ENCODE measurements around the gene GABPA. TPM values are rescaled to one million over a fixed set of nuclear protein-coding genes. Genes with fewer than 3 reads are reported as not detected.

Gene GABPA
- total RNA-seq, 2 experiments from 2014 or later = 23.5 to 23.6 TPM

DNA sequence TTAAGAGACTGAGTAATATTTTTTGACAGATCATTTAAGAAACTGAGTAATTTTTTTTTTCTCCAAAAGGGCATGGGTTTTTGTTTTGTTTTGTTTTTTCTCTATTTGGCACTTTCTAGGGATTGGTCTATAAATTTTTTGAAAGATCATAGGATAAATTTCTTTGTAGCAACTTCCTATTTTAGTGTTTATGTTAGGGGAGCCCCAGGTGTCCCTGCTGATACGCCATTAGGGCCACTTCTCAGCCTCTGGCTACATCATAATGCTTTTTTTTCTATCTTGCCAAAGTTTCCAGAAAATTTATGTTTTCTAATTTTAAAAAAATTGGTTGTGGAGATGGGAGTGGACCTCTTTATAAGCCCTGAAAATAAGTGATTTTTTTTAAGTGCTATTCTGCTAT, 2.6 kb downstream of the GABPA start:
- H3K4me1 ChIP-seq (ENCODE audit: insufficient read depth, low read length) = peaks cover 35% of the 10 kb centered on the region
- H3K27ac Mint-ChIP-seq = no peak overlapping the region
- peaks cover 11% of the 10 kb centered on the region for H3K36me3 ChIP-seq (ENCODE audit: insufficient read depth, low read length)
- no peak overlapping the region for H3K27ac ChIP-seq (ENCODE audit: low read depth in 1 of 2, low read length in 2 of 2)
- no peak for DNase-seq
- intact Hi-C loops (cut with DNase I, micrococcal nuclease) = loop anchor here in 1 of 2 experiments (10.0 kb wide), 2 partner anchors 173 to 283 kb away; no protein-coding TSS in a partner anchor
- peaks cover 71% of the 10 kb centered on the region for H3K4me1 Mint-ChIP-seq (ENCODE audit: low read depth)
- peaks cover 38% of the 10 kb centered on the region for H3K36me3 Mint-ChIP-seq (ENCODE audit: low read depth)
- ATAC-seq (ENCODE audit: poor library complexity) = no peak
- H3K27me3 ChIP-seq (ENCODE audit: control insufficient read depth in 1 of 2, insufficient read depth in 2 of 2, low read length in 2 of 2) = no peaks in the 10 kb centered on the region
- TF ChIP-seq, protein P1, sequence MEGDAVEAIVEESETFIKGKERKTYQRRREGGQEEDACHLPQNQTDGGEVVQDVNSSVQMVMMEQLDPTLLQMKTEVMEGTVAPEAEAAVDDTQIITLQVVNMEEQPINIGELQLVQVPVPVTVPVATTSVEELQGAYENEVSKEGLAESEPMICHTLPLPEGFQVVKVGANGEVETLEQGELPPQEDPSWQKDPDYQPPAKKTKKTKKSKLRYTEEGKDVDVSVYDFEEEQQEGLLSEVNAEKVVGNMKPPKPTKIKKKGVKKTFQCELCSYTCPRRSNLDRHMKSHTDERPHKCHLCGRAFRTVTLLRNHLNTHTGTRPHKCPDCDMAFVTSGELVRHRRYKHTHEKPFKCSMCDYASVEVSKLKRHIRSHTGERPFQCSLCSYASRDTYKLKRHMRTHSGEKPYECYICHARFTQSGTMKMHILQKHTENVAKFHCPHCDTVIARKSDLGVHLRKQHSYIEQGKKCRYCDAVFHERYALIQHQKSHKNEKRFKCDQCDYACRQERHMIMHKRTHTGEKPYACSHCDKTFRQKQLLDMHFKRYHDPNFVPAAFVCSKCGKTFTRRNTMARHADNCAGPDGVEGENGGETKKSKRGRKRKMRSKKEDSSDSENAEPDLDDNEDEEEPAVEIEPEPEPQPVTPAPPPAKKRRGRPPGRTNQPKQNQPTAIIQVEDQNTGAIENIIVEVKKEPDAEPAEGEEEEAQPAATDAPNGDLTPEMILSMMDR (IDR thresholded peaks at IDR 0.05) = no peak
- H3K4me3 ChIP-seq (ENCODE audit: low read length) = no peak overlapping the region
- no peaks in the 10 kb centered on the region for H3K9me3 ChIP-seq (ENCODE audit: control insufficient read depth in 1 of 2, insufficient read depth in 1 of 2, low read length in 2 of 2)
- POLR2A ChIA-PET = no interaction called here
- H3K27me3 Mint-ChIP-seq = no peaks in the 10 kb centered on the region
- H3K4me3 Mint-ChIP-seq = peak overlapping the region; percentile 65
- CTCF ChIA-PET = no interaction called here
- H3K9me3 Mint-ChIP-seq = no peaks in the 10 kb centered on the region

DNA sequence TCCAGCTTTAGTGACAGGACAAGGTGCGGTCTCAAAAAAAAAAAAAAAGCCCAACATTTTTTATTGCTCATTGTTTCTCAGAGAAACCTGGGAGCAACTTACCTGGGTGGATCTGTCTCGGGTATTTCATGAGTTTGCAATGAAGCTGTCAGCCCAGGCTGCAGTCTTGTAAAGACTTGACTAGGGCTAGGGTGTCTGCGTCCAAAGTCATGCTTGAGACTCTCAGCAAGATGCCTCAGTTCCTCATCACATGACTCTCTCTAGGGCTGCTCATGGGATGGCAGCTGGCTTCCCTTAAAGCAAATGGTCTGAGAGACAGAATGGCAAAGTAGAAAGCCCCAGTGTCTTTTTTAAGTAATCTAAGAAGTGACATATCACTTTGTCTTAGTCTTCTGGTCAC, 8.1 kb downstream of the GABPA start:
- ChIA-PET CTCF (no interaction called here), POLR2A (interaction anchor here (1.0 to 1.2 kb wide), 2 partner anchors 8 to 48 kb away, joined by 3 read pairs; partner anchors contain the start of genes ATP5PF and GABPA)
- Histone ChIP-seq H3K27ac (ENCODE audit: low read depth in 1 of 2, low read length in 2 of 2) (no peak overlapping the region), H3K36me3 (ENCODE audit: insufficient read depth, low read length) (peaks cover 31% of the 10 kb centered on the region), H3K9me3 (ENCODE audit: control insufficient read depth in 1 of 2, insufficient read depth in 1 of 2, low read length in 2 of 2) (no peaks in the 10 kb centered on the region), H3K27me3 (ENCODE audit: control insufficient read depth in 1 of 2, insufficient read depth in 2 of 2, low read length in 2 of 2) (no peaks in the 10 kb centered on the region), H3K4me3 (ENCODE audit: low read length) (no peak overlapping the region), H3K4me1 (ENCODE audit: insufficient read depth, low read length) (peaks cover 10% of the 10 kb centered on the region)
- no peak for ATAC-seq (ENCODE audit: poor library complexity)
- H3K4me1 Mint-ChIP-seq (ENCODE audit: low read depth) = peaks cover 35% of the 10 kb centered on the region
- peaks cover 54% of the 10 kb centered on the region for H3K36me3 Mint-ChIP-seq (ENCODE audit: low read depth)
- intact Hi-C loops (cut with DNase I, micrococcal nuclease) = no loop called here
- no peak for DNase-seq
- H3K27ac Mint-ChIP-seq = no peak overlapping the region
- no peak overlapping the region for H3K4me3 Mint-ChIP-seq
- TF ChIP-seq, protein P1 (IDR thresholded peaks at IDR 0.05) = no peak
- H3K9me3 Mint-ChIP-seq = no peaks in the 10 kb centered on the region
- H3K27me3 Mint-ChIP-seq = no peaks in the 10 kb centered on the region

DNA sequence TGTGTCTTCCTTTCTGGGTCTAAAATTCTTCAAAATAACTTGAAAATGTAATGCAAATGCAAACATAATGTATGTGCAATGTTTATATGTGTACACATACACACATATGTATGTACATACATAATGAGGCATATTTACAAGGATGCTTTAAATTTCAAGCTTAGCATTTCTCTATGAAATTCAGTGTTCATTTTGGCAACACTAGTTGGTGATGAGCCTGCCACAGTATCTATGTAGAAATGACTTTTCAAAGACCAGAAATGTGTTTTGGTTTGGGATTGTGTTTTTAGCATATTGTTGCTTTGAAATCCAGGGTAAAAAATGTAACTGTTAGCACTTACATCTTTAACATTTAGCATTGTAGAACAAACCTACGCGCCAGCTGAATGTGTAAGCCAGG, 10.1 kb downstream of the GABPA start:
- peaks cover 41% of the 10 kb centered on the region for H3K36me3 ChIP-seq (ENCODE audit: insufficient read depth, low read length)
- ATAC-seq (ENCODE audit: poor library complexity) (no peak), DNase-seq (no peak)
- no peaks in the 10 kb centered on the region for H3K9me3 Mint-ChIP-seq
- no peak overlapping the region for H3K4me3 ChIP-seq (ENCODE audit: low read length)
- peaks cover 64% of the 10 kb centered on the region for H3K36me3 Mint-ChIP-seq (ENCODE audit: low read depth)
- H3K4me1 Mint-ChIP-seq (ENCODE audit: low read depth) = peaks cover 30% of the 10 kb centered on the region
- intact Hi-C loops (cut with DNase I, micrococcal nuclease) = no loop called here
- CTCF ChIA-PET = interaction anchor here (1.4 kb wide), 1 partner anchor 12 kb away, joined by 5 read pairs; no protein-coding TSS in a partner anchor
- no peaks in the 10 kb centered on the region for H3K9me3 ChIP-seq (ENCODE audit: control insufficient read depth in 1 of 2, insufficient read depth in 1 of 2, low read length in 2 of 2)
- POLR2A ChIA-PET = interaction anchor here (1.2 kb wide), 1 partner anchor 10 kb away, joined by 3 read pairs; the partner anchor contains the start of gene ATP5PF
- no peaks in the 10 kb centered on the region for H3K27me3 ChIP-seq (ENCODE audit: control insufficient read depth in 1 of 2, insufficient read depth in 2 of 2, low read length in 2 of 2)
- no peak overlapping the region for H3K27ac Mint-ChIP-seq
- TF ChIP-seq, protein P1 (IDR thresholded peaks at IDR 0.05) = no peak
- no peak overlapping the region for H3K4me3 Mint-ChIP-seq
- H3K4me1 ChIP-seq (ENCODE audit: insufficient read depth, low read length) = peaks cover under 1% of the 10 kb centered on the region
- H3K27ac ChIP-seq (ENCODE audit: low read depth in 1 of 2, low read length in 2 of 2) = no peak overlapping the region
- H3K27me3 Mint-ChIP-seq = no peaks in the 10 kb centered on the region

Data from CD4-positive, alpha-beta T cell (primary cell).